ENCODE results near the gene TMEM132D. TPM values are rescaled to one million over a fixed set of nuclear protein-coding genes. Genes with fewer than 3 reads are reported as not detected.

The TMEM132D gene
- total and polyA plus RNA-seq, 2 experiments from 2014 or later = not detected

DNA sequence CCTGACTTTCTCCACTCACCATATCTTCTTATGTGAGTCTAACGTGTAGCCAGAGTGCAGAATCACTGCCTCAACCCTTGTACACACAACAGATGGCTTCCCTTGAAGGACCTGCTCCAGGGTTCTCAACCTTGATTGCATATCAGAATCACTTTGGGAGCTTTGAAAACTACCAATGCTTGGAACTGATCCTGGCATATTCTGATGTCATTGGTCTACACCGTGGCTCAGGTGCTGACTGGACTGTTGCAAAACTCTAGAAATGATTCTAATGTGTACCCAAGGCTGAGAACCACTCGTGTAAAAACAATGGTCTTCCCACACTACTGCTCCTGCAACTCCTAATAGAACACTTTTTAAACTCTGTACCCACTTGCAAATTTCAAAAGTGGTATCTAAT is 18.5 kb downstream of the TMEM132D start:
- no peak overlapping the region for H2AFZ ChIP-seq
- H3K79me2 ChIP-seq (ENCODE audit: insufficient read depth) = no peaks in the 10 kb centered on the region
- 7 to 10% methylated on average over 3 of the region's 3 CpGs for WGBS, 2 experiments (ENCODE audit: low coverage in 1 of 2, low lambda C conversion rate in 2 of 2, missing lambda C conversion rate in 2 of 2)
- no peaks in the 10 kb centered on the region for H3K9me2 ChIP-seq (ENCODE audit: insufficient read depth)
- no peak overlapping the region for H3K4me3 ChIP-seq
- no peaks in the 10 kb centered on the region for H3K4me1 ChIP-seq (ENCODE audit: insufficient read depth)
- no peaks in the 10 kb centered on the region for H3K36me3 ChIP-seq (ENCODE audit: low read depth)
- no peak overlapping the region for H3K9ac ChIP-seq
- H3K4me2 ChIP-seq (ENCODE audit: unreplicated experiment) = no peak overlapping the region
- H3F3A ChIP-seq (ENCODE audit: insufficient read depth) = no peaks in the 10 kb centered on the region
- no peaks in the 10 kb centered on the region for H3K27me3 ChIP-seq (replicated peaks; ENCODE audit: insufficient read depth)
- no peaks in the 10 kb centered on the region for H3K9me3 ChIP-seq (ENCODE audit: low read depth)
- H3K27ac ChIP-seq = no peak overlapping the region
- no peak for DNase-seq
- H4K20me1 ChIP-seq (ENCODE audit: insufficient read depth) = no peaks in the 10 kb centered on the region
- in situ Hi-C loops (cut with MboI) = no loop called here
- TF ChIP-seq EZH2 (IDR thresholded peaks at IDR 0.05; ENCODE audit: insufficient read depth, poor library complexity, severe bottlenecking) = no peak
- TF ChIP-seq EZH2phosphoT487 (IDR thresholded peaks at IDR 0.05; ENCODE audit: insufficient read depth, low read depth) = no peak

DNA sequence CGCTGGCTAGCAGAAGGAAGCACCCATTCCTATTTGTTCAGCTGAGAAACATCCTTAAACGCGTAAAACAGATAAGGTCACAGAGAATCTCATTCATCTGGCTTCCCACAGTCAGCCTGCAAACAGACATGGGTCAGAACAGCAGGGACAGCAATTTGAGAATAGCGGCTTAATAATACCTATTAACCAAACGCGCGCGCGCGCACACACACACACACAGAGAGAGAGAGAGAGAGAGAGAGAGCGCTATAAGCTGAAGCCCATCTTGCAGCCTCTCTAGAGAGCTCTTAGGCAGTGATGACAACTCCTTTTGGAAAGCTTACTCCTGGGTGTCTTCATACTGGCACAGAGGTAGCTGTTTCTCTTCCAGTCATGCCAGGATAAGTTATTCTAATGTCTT is 26.4 kb downstream of the TMEM132D start:
- no peaks in the 10 kb centered on the region for H3K36me3 ChIP-seq (ENCODE audit: low read depth)
- H3F3A ChIP-seq (ENCODE audit: insufficient read depth) = no peaks in the 10 kb centered on the region
- no peak overlapping the region for H3K9ac ChIP-seq
- in situ Hi-C loops (cut with MboI) = no loop called here
- peaks cover 5% of the 10 kb centered on the region for H3K9me3 ChIP-seq (ENCODE audit: low read depth)
- no peak overlapping the region for H3K27ac ChIP-seq
- no peak for DNase-seq
- no peaks in the 10 kb centered on the region for H3K9me2 ChIP-seq (ENCODE audit: insufficient read depth)
- no peaks in the 10 kb centered on the region for H3K27me3 ChIP-seq (replicated peaks; ENCODE audit: insufficient read depth)
- TF ChIP-seq EZH2phosphoT487 (IDR thresholded peaks at IDR 0.05; ENCODE audit: insufficient read depth, low read depth) (no peak), EZH2 (IDR thresholded peaks at IDR 0.05; ENCODE audit: insufficient read depth, poor library complexity, severe bottlenecking) (no peak)
- H3K4me2 ChIP-seq (ENCODE audit: unreplicated experiment) = no peak overlapping the region
- no peaks in the 10 kb centered on the region for H3K4me1 ChIP-seq (ENCODE audit: insufficient read depth)
- H4K20me1 ChIP-seq (ENCODE audit: insufficient read depth) = no peaks in the 10 kb centered on the region
- 60 to 67% methylated on average over 9 to 11 of the region's 11 CpGs for WGBS, 2 experiments (ENCODE audit: low coverage in 1 of 2, low lambda C conversion rate in 2 of 2, missing lambda C conversion rate in 2 of 2)
- H3K79me2 ChIP-seq (ENCODE audit: insufficient read depth) = no peaks in the 10 kb centered on the region
- H3K4me3 ChIP-seq = no peak overlapping the region
- no peak overlapping the region for H2AFZ ChIP-seq

DNA sequence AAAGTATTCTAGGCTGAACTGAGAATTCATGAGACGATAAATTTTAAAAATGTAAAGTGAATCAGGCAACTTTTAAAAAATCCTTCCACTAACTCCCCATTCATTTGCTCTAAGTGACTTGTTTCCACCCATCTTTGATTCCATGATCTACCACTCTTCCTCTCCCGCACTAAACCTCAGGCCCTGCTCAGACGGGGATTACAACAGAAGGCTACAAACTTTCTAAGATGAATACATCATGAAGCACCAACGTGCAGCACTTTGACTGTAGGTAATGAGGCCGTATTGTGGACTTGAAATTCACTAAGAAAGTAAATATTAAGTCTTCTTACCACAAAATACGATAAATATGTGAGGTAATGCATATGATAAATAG is 30.0 kb downstream of the TMEM132D start:
- Histone ChIP-seq H2AFZ (no peak overlapping the region), H3K4me3 (no peak overlapping the region), H3K36me3 (ENCODE audit: low read depth) (no peaks in the 10 kb centered on the region), H3K4me1 (ENCODE audit: insufficient read depth) (no peaks in the 10 kb centered on the region), H3K4me2 (ENCODE audit: unreplicated experiment) (no peak overlapping the region), H3K27ac (no peak overlapping the region), H3K9me3 (ENCODE audit: low read depth) (no peaks in the 10 kb centered on the region), H3K79me2 (ENCODE audit: insufficient read depth) (no peaks in the 10 kb centered on the region), H3K9ac (no peak overlapping the region), H4K20me1 (ENCODE audit: insufficient read depth) (no peaks in the 10 kb centered on the region), H3K27me3 (replicated peaks; ENCODE audit: insufficient read depth) (no peaks in the 10 kb centered on the region), H3F3A (ENCODE audit: insufficient read depth) (no peaks in the 10 kb centered on the region), H3K9me2 (ENCODE audit: insufficient read depth) (no peaks in the 10 kb centered on the region)
- 13 to 23% methylated on average over 6 of the region's 6 CpGs for WGBS, 2 experiments (ENCODE audit: low coverage in 1 of 2, low lambda C conversion rate in 2 of 2, missing lambda C conversion rate in 2 of 2)
- no peak for TF ChIP-seq EZH2phosphoT487 (IDR thresholded peaks at IDR 0.05; ENCODE audit: insufficient read depth, low read depth)
- no peak for TF ChIP-seq EZH2 (IDR thresholded peaks at IDR 0.05; ENCODE audit: insufficient read depth, poor library complexity, severe bottlenecking)
- in situ Hi-C loops (cut with MboI) = no loop called here
- DNase-seq = no peak

DNA sequence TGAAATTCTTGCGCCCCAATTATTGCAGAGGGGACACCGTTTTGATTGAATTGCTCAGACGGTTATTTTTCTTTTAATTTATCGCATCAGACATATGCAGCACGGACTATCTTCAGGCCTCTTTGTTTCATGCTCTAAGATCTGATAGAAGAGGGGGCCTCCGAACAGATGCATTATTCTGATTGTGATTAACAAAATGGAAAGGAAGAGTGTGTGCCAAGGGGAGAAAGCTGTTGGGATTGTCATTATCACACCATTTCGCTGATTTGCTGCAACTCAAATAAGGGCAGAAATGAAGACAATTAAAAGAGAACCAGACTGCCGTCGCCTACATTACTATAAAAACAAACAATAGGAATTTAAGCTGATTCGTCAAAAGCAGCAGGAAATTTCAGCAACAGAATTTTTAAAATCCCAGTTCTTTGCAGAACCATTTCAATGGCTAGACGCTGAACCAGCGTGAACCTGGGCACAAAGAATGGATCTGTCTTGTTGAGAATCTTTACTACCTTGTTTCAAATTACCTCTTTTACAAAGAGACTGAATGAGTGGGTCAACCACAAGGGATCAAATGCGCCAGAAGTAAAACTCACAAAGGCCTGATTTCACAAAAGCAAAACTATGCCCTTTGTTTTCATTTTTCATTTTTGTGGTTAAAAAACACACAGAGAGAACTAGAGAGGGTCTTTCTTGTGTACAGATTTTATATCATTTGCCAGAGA is 30.6 kb downstream of the TMEM132D start:
- Histone ChIP-seq H3K9me3 (ENCODE audit: low read depth) (no peaks in the 10 kb centered on the region), H4K20me1 (ENCODE audit: insufficient read depth) (no peaks in the 10 kb centered on the region), H3K4me3 (no peak overlapping the region), H3K9ac (no peak overlapping the region), H3F3A (ENCODE audit: insufficient read depth) (no peaks in the 10 kb centered on the region), H3K27ac (no peak overlapping the region), H3K9me2 (ENCODE audit: insufficient read depth) (no peaks in the 10 kb centered on the region), H3K79me2 (ENCODE audit: insufficient read depth) (no peaks in the 10 kb centered on the region), H3K27me3 (replicated peaks; ENCODE audit: insufficient read depth) (no peaks in the 10 kb centered on the region), H2AFZ (no peak overlapping the region), H3K36me3 (ENCODE audit: low read depth) (no peaks in the 10 kb centered on the region), H3K4me2 (ENCODE audit: unreplicated experiment) (no peak overlapping the region), H3K4me1 (ENCODE audit: insufficient read depth) (no peaks in the 10 kb centered on the region)
- 26 to 27% methylated on average over 13 of the region's 13 CpGs for WGBS, 2 experiments (ENCODE audit: low coverage in 1 of 2, low lambda C conversion rate in 2 of 2, missing lambda C conversion rate in 2 of 2)
- in situ Hi-C loops (cut with MboI) = no loop called here
- DNase-seq = no peak
- no peak for TF ChIP-seq EZH2 (IDR thresholded peaks at IDR 0.05; ENCODE audit: insufficient read depth, poor library complexity, severe bottlenecking)
- TF ChIP-seq EZH2phosphoT487 (IDR thresholded peaks at IDR 0.05; ENCODE audit: insufficient read depth, low read depth) = no peak

Measured in GM23248 (cell line).